ENCODE measurements around the gene PRRT3. TPM values are rescaled to one million over a fixed set of nuclear protein-coding genes. Genes with fewer than 3 reads are reported as not detected.
"Not testable (repeated sequence)": the region's sequence is repeated elsewhere in the genome, so short reads cannot be mapped to it uniquely, and the experiment has no call there.

The PRRT3 gene
- polyA plus RNA-seq, 3 donors, result 0.56 to 1.6 (median 1.4) TPM

DNA sequence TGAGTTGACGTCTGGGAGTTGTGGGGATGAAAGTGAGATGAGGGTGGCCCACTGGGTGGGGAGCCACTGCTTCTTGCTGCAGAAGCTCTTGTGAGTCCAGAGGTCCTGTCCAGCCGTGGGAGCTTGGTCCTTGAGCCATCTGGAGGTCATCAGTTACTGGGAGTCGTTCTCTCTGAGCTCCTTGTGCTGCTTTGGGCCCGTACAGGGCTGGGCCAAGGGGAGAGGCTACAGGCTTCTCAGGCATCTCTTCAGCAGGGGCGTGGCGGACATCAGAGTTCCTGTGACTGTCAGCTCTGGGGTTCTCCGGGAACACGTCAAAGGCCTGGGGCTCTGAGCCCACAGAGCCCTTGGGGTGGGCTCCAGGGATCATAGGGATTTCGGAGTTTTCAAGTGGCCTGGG, 2.6 kb downstream of the PRRT3 start:
- no peak overlapping the region for H3K27ac ChIP-seq (ENCODE audit: low read depth, low read length)
- 81 to 86% (median 82%) methylated on average over 9 of the region's 9 CpGs for WGBS, 3 donors

DNA sequence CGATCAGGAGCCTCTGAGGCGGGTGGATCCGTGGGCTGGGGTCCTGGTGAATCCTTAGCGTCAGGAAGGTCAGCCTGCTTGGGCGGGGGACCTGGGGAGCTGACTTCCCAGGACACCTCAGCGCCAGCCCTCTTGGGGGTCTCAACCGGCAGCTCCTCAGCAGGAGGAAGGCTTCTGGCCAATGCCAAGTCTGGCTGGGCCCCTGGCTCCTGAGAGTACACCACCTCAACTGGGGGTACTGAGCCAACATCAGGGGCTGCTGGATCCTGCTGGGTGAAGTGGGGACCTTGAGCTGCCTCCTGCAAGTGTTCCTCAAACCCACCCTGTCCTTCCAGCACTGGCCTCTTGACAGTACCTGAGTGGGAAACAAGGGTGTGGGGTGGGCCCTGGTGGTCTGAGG, 3.1 kb downstream of the PRRT3 start:
- H3K27ac ChIP-seq (ENCODE audit: low read depth, low read length), result no peak overlapping the region
- 90 to 97% (median 95%) methylated on average over 7 of the region's 7 CpGs for WGBS, 3 donors

DNA sequence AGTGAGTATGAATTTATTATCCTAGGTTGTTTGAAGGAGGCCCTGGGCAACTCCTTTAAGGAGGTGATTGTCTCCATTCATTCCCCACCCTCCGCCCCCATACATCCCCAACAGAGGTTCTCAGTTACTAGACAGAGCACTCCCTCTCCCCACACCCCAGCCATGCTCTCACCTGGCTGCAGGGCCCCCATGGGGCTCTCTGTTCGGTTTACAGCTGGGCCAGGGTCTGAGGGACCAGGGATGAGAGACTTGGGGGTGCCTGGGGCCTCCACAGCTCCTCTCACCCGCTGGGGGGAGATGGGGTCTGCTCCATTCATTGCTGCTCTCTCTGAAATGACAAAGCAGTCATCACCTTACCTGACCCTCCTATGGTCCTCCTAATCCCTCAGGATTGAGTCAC, 3.6 kb downstream of the PRRT3 start:
- no peak overlapping the region for H3K27ac ChIP-seq (ENCODE audit: low read depth, low read length)
- 84 to 93% (median 92%) methylated on average over 3 of the region's 3 CpGs for WGBS, 3 donors

DNA sequence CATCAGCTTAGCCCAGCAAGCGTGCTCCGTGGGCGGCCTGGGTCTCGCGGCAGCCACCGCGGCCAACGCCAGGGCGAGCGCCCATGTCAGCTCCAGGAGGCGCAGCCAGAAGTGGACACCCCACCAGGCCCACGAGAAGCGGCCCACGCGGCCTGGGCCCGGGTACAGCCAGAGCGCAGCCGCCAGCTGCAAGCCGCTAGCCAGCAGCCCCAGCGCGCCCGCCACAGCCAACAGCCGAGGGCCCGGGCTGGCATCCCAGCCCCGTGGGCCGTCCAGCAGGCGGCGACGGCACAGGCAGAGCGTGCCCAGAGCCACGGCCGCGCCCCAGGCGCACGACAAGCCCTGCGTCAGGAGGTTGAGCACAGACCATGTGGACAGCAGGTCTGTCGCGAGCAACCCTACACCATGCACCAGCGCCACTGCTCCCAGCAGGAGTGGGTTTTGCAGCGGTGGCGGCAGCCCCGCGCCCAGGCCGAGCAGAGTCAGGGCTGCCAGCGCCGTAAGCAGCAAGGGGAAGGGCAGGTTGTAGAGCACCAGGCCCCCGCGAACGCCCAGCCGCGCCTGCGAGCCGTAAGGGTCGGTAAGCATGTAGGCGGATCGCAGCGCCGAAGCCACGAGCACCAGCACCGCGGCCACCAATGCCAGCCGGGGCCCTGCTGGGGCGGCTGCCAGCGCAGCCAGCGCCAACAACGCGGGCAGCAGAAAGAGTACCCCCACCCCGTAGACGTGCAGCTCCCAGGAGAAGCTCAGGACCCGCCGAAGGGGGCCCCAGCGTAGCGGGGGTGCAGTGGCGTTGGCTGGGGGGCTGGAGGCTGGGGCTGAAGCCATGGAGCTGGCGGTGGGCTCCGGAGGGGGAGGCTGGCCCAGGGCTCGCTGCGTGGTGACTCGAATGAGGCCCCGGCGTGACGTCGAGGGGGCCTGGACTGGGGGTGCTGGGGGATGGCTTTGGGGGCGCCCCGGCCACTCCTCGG, 4.9 kb downstream of the PRRT3 start:
- WGBS, 3 donors, result 32 to 55% (median 54%) methylated on average over 78 to 86 of the region's 86 CpGs
- H3K27ac ChIP-seq (ENCODE audit: low read depth, low read length), result no peak overlapping the region

DNA sequence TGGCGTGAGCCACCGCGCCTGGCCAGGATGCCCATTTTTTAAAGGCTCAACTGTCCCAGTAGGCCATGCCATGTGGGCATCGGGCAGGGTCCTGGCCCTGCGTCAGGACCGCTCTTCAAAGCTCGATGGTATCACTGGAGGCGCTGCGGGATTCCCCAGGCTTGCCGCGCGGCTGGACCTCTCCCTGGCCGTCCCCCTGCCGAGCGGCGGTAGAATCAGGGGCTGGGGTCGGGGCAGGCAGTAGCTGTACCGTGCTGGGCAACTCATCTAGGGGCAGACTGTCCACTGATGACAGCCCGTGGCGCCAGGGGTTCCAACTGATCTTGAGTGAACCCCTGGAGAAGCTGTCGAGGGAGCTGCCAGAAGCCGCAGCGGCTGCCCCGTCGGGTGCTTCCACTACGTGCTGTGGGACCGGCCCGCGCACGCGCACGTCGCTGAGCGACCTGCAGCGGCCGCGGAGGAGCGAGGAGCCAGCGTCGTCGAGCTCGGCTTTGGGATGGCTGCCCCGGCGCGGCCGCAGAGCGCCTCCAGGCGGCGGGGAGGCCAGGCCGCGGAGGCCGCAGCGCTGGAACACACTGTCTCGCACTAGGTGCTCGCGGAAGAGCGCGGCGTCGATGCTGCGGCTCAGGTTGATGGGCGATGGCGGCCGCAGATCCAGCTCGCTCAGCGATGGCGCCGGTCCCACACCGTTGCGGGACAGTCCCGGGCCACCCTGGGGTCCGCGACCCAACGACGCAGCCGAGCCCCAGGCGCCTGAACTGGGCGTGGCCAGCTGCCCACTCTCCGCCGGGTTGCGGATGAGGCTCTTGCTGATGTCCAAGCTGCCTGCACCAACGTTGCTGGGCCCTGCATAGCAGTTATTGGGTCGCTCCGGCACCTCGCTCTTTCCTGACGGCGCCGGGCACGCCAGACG, 5.8 kb downstream of the PRRT3 start:
- WGBS, 3 donors, result 5 to 17% (median 10%) methylated on average over 82 to 90 of the region's 90 CpGs

DNA sequence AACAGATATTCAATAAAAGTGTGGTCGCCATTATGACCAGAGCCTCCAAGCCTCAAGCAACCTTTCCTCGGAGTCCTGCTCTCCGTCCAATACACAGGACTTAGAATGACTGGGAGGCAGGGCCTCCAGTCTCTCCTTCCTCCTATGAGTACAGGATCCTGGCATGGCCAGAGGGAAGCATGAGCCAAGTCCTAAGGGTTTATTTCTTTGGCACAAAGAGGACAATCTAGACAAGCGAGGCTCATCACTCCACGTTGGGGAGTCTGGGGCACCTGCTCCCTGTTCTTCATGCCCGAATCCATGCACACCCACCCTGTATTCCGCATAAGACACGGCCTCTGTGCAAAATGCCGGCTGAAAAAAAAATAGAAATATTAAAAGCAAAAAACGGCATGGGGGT, 6.8 kb downstream of the PRRT3 start:
- H3K27ac ChIP-seq (ENCODE audit: low read depth, low read length), result no peak overlapping the region
- 81 to 88% (median 81%) methylated on average over 10 of the region's 10 CpGs for WGBS, 3 donors

More for the DNA sequence above, 5.8 kb downstream of the PRRT3 start:
- no peak overlapping the region for H3K27ac ChIP-seq (ENCODE audit: low read depth, low read length)

DNA sequence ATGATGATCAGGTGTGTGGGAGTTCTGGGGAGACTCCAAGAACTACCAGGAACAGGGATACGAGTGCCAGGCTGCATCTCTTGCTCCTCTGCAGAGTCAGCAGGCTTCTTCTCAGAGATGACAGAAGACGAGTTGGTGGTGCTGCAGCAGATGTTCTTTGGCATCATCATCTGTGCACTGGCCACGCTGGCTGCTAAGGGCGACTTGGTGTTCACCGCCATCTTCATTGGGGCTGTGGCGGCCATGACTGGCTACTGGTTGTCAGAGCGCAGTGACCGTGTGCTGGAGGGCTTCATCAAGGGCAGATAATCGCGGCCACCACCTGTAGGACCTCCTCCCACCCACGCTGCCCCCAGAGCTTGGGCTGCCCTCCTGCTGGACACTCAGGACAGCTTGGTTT, 7.9 kb downstream of the PRRT3 start:
- no peak overlapping the region for H3K27ac ChIP-seq (ENCODE audit: low read depth, low read length)
- 93 to 95% (median 94%) methylated on average over 11 of the region's 11 CpGs for WGBS, 3 donors

DNA sequence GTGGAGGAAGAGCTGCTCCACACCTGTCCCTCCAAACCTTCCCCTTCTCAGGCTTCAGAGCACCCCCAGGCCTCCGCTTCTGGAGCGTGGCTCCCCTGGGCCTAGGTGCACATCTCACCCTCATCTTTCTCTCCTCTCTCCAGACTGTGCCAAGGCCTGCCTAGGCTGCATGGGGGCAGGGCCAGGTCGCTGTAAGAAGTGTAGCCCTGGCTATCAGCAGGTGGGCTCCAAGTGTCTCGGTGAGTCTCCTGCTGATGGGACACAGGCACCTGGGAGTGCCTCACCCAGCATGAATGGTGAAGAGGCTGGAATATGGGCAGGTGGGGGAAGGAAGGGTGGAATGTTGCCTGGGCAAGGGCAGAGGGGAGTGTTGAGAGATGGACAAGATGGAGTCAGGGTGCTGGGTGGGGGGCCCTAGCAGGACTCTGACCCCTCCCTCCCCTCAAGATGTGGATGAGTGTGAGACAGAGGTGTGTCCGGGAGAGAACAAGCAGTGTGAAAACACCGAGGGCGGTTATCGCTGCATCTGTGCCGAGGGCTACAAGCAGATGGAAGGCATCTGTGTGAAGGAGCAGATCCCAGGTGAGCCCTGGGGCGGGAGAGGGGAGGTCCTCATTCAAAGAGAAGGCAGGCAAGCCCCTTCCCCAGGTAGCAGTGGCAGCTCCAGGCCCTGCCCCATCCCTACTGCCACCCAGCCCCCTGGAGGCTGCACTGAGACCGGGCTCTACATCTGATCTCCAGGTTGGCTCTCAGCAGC, 9.1 kb downstream of the PRRT3 start:
- H3K27ac ChIP-seq (ENCODE audit: low read depth, low read length), result no peak overlapping the region
- WGBS, 3 donors, result 90 to 92% (median 91%) methylated on average over 10 to 11 of the region's 11 CpGs

DNA sequence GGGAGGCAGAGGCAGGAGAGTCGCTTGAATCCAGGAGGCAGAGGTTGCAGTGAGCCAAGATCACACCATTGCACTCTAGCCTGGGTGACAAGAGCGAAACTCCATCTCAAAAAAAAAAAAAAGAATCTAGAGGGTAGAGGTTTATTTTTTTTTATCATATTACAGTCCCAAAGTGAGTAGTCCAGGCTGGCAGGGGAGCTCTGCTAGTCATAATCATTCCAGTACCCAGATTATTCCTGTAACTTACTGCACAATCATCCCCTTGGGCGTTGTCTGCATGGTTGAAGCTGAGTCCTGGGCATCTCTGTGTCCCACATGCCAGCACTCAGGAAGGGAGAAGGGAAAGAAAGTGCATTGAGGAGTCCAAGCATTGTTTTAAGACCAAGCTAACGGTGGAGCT, 10.0 kb downstream of the PRRT3 start:
- 81 to 88% (median 85%) methylated on average over 4 of the region's 4 CpGs for WGBS, 3 donors
- H3K27ac ChIP-seq (ENCODE audit: low read depth, low read length), result no peak overlapping the region

DNA sequence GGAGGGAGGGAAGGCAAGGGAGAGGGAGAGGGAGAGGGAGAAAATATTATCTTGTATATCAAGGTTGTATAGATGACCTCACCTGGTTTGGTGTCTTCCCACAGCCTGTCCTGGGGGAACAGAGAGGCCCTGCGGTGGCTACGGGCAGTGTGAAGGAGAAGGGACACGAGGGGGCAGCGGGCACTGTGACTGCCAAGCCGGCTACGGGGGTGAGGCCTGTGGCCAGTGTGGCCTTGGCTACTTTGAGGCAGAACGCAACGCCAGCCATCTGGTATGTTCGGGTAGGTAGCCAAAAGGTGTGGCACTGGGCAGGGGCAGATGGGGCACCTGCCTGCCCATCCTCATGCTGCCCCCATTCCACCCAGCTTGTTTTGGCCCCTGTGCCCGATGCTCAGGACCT, 11.5 kb downstream of the PRRT3 start:
- WGBS, 3 donors, result 94 to 97% (median 96%) methylated on average over 10 of the region's 10 CpGs
- H3K27ac ChIP-seq (ENCODE audit: low read depth, low read length), result no peak overlapping the region

DNA sequence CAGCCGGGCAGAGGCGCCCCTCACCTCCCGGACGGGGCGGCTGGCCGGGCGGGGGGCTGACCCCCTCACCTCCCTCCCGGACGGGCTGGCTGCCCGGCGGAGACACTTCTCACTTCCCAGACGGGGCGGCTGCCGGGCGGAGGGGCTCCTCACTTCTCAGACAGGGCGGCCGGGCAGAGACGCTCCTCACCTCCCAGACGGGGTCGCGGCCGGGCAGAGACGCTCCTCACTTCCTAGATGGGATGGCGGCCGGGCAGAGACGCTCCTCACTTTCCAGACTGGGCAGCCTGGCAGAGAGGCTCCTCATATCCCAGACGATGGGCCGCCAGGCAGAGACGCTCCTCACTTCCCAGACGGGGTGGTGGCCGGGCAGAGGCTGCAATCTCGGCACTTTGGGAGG, 12.3 kb downstream of the PRRT3 start:
- not testable (repeated sequence) for H3K27ac ChIP-seq (ENCODE audit: low read depth, low read length)
- 85 to 97% (median 92%) methylated on average over 20 to 30 of the region's 32 CpGs for WGBS, 3 donors

DNA sequence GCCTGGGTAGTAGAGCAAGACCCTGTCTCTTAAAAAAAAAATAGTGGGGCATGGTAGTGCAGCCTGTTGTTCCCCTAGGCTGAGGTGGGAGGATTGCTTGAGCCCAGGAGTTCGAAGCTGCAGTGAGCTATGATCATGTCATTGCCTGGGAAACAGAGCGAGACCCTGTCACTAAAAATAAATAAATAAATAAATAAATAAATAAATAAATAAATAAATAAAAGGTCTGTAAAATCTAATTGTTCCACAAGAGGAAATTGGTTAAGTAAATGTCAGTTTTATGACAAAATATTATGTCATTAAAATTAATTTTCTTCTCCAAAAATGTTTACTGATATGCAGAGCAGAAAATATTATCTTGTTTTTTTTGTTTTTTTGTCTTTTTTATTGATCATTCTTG, 13.2 kb downstream of the PRRT3 start:
- 93 to 97% (median 96%) methylated on average over 2 of the region's 2 CpGs for WGBS, 3 donors

DNA sequence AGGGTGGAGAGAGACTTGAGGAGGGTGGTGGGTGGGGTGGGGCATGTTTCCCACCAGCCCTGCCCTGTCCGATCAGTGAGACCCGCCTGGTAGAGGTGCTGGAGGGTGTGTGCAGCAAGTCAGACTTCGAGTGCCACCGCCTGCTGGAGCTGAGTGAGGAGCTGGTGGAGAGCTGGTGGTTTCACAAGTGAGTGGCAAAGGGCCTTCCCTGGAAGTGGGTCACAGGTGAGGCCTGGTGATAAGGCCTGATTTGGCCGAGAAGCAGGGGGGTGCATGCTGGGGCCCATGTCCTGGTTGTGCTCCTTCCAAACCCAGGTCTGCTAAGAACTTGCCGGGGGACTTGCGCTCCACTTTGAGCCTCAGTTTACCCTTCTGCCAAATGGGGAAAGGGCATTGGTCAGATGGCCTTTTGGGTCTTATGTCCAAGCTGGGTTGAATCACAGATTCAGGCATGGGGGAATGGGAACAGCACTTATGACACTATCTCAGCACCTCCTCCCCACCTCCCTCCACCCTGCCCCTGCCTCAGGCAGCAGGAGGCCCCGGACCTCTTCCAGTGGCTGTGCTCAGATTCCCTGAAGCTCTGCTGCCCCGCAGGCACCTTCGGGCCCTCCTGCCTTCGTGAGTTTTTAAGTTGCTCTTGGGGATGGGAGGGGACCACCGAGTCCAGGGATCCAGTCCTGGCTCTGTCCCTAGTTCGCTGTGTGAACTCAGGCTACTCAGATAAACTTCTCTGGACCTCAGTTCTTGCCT, 14.5 kb downstream of the PRRT3 start:
- H3K27ac ChIP-seq (ENCODE audit: low read depth, low read length), result no peak overlapping the region
- 86 to 96% (median 91%) methylated on average over 13 of the region's 13 CpGs for WGBS, 3 donors

More for the DNA sequence above, 13.2 kb downstream of the PRRT3 start:
- no peak overlapping the region for H3K27ac ChIP-seq (ENCODE audit: low read depth, low read length)

DNA sequence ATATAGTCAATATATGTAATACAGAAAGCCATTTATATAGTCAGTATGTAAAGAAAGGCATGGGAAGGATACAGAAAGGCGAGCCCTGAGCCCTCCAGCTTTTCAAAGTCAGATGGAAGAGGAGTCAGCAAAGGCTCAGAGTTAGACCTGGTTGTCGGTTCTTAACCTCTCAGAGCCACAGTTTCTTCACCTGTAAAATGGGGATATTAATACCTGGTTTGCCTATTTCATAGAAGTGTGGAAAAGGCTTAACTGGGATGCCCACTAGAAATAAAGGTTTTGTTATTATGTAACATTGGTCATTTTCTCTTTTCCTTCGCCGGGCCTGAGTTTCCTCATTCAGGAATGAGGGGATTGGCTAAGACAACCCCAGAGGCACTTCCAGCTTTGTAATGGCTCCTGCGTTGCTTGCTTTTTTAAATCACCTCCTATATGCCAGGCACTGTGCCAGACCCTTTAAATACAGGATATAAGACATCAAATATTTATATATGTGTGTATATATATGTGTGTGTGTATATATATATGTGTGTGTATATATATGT, 16.2 kb downstream of the PRRT3 start:
- WGBS, 3 donors, result 71 to 92% (median 74%) methylated on average over 5 of the region's 5 CpGs
- H3K27ac ChIP-seq (ENCODE audit: low read depth, low read length), result no peak overlapping the region

DNA sequence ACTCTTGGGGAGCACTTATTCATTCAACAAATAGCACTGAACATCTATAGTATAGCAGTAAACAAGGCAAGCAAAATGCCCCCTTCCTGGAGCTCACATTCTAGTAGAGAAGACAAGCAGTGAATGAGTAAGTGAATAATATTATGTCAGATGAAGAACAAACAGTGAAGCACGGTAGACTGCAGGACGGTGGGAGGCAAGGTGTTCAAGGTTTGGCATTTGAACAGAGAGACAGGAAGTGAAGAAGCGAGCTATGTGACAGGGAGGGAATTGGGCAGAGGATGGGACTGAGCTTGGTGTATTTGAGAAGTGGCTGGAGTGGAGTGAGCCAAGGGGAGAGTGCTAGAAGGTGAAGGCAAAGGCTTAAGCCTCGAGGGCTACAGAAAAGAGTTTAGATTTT, 17.2 kb downstream of the PRRT3 start:
- no peak overlapping the region for H3K27ac ChIP-seq (ENCODE audit: low read depth, low read length)
- WGBS, 3 donors, result 54 to 65% (median 61%) methylated on average over 4 of the region's 4 CpGs

DNA sequence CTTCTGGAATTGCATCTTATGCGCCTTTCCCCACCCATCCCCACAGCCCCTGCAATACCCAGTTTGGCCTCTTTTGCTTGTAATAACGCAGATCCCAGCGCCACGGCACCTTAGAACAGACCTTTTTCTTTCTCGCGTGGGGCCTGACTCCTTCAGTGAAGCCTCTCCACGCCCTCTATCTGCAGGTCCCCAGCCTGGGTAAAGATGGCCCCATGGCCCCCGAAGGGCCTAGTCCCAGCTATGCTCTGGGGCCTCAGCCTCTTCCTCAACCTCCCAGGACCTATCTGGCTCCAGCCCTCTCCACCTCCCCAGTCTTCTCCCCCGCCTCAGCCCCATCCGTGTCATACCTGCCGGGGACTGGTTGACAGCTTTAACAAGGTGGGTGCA, 18.0 kb downstream of the PRRT3 start:
- H3K27ac ChIP-seq (ENCODE audit: low read depth, low read length), result peak overlapping the region; percentile 73

DNA sequence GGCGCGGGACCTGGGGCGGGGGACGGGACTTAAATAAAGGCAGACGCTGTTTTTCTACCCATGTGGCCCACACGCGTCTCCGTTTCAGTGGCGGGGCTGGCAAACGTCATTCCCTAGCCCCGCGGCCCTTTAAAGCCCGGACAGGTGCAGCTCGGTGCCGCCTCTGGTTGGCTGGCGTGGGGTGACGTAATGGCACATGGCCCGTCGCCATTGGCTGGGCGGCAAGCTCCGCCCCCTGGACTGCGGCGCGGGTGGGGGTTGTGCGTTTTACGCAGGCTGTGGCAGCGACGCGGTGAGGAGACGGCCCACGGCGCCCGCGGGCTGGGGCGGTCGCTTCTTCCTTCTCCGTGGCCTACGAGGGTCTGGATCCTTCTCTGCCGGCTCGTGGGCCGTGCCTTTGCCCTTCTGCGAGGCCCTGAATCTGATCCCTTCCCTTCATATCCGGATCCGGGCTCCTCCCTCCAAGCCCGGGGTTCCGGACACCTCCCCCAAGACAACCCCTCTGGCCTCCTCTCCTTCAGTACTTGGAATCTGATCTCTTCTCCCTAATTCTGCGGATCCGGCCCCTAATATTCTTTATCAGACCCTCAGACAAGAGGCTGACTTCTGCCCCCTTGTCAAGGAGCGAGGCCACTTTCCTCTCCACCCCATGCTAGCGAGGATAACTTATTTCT, 18.5 kb downstream of the PRRT3 start, which contains the start of gene CRELD1:
Gene CRELD1, plus strand, starts transcription at position 274 of the 674 bp plus-strand sequence. CDS start 605 bp downstream, outside the sequence.
- peak within 1 kb of the TSS; percentile 73 for H3K27ac ChIP-seq (ENCODE audit: low read depth, low read length)
- WGBS, 3 donors, result 0% methylated on average over 34 to 50 of the region's 50 CpGs

More for the DNA sequence above, 18.0 kb downstream of the PRRT3 start:
- 7 to 22% (median 19%) methylated on average over 11 of the region's 11 CpGs for WGBS, 3 donors
